T-helper 2 cell treated with Interferon-gamma antibody and Interleukin-4, amounts not matched to agents 5 μg/mL and 100 μg/mL, for 36 hours (primary cell): ENCODE data around the gene SH3BP4.
A peak's percentile ranks its signal among the peaks of the same experiment; 100 is the strongest.

Experiments used
- DNase-seq: peaks from one replicate; pipeline ENCODE4 v3.0.0; 2021; ENCODE audit warnings: low spot score
- H3K27ac Mint-ChIP-seq: one replicate; pipeline ENCODE4 v1.8.0; 2021; ENCODE audit warnings: mild to moderate bottlenecking, mixed read lengths
- H3K27me3 Mint-ChIP-seq: one replicate; pipeline ENCODE4 v1.8.0; 2021; ENCODE audit warnings: low read depth, mixed read lengths
- H3K36me3 Mint-ChIP-seq: one replicate; pipeline ENCODE4 v1.8.0; 2021; ENCODE audit warnings: low read depth, mixed read lengths
- H3K4me1 Mint-ChIP-seq: one replicate; pipeline ENCODE4 v1.8.0; 2021; ENCODE audit warnings: low read depth, mixed read lengths
- H3K4me3 Mint-ChIP-seq: one replicate; pipeline ENCODE4 v1.8.0; 2022; ENCODE audit warnings: mild to moderate bottlenecking, moderate library complexity, mixed read lengths
- H3K9me3 Mint-ChIP-seq: one replicate; pipeline ENCODE4 v1.8.0; 2021; ENCODE audit warnings: mixed read lengths

The SH3BP4 gene, protein sequence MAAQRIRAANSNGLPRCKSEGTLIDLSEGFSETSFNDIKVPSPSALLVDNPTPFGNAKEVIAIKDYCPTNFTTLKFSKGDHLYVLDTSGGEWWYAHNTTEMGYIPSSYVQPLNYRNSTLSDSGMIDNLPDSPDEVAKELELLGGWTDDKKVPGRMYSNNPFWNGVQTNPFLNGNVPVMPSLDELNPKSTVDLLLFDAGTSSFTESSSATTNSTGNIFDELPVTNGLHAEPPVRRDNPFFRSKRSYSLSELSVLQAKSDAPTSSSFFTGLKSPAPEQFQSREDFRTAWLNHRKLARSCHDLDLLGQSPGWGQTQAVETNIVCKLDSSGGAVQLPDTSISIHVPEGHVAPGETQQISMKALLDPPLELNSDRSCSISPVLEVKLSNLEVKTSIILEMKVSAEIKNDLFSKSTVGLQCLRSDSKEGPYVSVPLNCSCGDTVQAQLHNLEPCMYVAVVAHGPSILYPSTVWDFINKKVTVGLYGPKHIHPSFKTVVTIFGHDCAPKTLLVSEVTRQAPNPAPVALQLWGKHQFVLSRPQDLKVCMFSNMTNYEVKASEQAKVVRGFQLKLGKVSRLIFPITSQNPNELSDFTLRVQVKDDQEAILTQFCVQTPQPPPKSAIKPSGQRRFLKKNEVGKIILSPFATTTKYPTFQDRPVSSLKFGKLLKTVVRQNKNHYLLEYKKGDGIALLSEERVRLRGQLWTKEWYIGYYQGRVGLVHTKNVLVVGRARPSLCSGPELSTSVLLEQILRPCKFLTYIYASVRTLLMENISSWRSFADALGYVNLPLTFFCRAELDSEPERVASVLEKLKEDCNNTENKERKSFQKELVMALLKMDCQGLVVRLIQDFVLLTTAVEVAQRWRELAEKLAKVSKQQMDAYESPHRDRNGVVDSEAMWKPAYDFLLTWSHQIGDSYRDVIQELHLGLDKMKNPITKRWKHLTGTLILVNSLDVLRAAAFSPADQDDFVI

DNA sequence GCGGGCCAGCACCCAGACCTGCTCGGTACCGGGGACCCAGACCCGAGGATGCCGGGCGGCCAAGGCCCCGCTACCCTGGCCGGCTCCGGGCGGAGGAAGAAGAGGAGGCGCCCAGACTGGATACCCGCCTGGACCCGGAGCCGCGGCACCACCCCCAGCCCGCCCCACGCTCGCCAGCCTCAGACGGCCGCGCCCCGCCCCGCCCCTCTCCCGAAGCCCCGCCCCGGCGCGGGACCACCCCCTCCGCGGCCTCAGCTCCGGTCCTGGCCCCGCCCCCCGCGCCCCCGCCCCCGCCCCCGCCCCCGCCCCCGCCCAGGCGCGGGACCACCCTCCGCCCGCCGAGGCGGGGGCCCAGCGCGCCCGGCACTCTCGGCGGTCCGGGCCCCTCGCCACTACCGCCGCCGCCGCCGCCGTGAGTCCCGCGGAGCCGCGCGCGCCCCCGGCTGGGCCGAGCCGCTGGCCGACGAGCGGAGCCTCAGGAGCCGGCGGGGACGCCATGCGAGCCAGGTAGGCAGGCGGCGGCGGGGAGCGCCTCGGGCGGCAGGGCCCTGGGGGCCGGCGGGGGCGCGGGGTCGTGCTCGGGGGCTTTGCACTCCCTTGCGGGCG, at the start of gene SH3BP4:
Gene SH3BP4 (plus strand): TSS at position 354 of the 606 bp plus-strand sequence. CDS start 82,986 bp downstream, outside the sequence.
- Mint-ChIP-seq H3K4me1 (peaks cover 2% of the 10 kb centered on the region), H3K27ac (no peak within 1 kb of the TSS), H3K4me3 (peak within 1 kb of the TSS; percentile 73), H3K36me3 (no peaks in the 10 kb centered on the region), H3K9me3 (no peaks in the 10 kb centered on the region), H3K27me3 (peaks cover 73% of the 10 kb centered on the region)
- DNase-seq = peak; percentile 21

DNA sequence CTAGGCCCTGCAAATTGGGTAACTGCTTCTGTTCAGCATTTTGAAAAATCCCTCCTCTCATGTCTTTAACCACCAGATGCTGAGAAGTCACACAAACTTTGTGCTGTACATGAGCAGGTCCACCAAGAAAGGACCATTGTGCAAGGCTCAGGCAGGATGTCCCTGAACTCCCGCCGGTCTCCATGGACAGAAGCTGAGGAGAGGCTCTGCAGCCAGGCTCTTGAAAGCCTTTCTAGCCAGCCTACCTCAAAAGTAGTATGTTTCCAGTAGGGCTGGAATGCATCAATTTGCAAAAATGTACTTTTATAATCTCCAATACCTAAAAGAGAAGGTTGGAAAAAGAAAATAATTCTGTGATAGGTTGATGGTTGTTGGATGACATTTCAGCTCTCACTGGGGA, 47.0 kb upstream of the SH3BP4 start:
- Mint-ChIP-seq H3K27me3 (peaks cover 3% of the 10 kb centered on the region), H3K9me3 (no peaks in the 10 kb centered on the region), H3K27ac (no peak overlapping the region), H3K4me1 (no peaks in the 10 kb centered on the region), H3K4me3 (no peak overlapping the region), H3K36me3 (no peaks in the 10 kb centered on the region)
- DNase-seq = no peak

DNA sequence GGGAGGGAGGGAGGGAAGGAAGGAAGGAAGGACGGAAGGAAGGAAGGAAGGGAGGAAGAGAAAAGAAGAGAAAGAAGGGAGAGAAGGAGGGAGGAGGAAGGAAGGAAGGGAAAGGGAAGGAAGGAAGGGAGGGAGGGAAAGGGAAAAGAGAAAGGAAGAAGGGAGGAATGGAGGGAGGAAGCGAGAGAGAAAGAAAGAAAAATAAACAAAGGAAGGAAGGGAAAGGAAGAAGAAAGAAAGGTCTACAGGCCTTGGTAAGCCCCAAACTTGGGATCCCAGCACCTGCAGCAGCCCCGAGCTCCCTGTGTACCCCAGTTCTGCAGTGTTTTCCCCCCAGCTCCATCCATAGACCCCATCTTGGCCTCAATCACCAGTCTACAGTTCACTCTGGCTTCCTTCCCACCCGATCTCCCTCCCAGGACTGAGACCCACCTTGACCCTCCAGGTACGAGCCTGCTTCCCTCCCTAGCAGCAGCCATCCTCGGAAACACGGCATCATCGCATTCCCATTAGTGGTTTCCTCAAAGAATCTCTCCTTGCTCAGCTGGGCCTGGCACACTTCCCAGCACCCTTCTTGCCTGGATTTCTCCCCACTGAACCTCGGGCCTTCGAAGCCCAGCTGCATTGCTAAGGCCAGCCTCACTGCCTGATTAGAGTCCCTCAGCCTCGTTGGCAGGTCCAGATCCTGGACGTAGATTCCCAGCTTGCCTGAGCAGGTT, 46.1 kb upstream of the SH3BP4 start:
- Mint-ChIP-seq H3K4me3 (no peak overlapping the region), H3K27ac (no peak overlapping the region), H3K36me3 (no peaks in the 10 kb centered on the region), H3K9me3 (no peaks in the 10 kb centered on the region), H3K4me1 (no peaks in the 10 kb centered on the region), H3K27me3 (peaks cover 3% of the 10 kb centered on the region)
- no peak for DNase-seq

DNA sequence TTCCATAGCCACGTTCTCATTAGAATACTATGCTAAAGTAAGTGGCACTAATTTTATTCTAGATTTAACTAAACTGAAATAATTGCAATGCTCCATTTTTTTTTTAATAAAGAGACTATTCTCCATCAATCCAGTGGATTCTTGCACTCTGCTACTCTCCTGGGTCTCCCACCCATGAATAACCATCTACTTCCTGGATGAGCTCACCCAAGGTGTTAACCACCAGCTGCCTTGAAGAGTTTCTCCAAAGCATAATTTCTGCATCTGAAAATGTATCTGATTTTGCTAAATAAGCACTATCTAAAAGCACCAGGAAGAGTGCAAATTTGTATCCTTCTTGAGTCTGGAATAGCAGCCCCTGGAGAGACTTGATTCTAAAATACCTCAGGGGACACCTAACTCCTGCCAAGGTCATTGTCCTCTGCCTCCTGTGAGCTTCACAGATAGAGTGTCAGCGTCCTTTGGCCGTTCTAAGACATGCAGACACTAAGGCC, 41.6 kb upstream of the SH3BP4 start:
- Mint-ChIP-seq H3K4me3 (no peak overlapping the region), H3K27ac (no peak overlapping the region), H3K27me3 (no peaks in the 10 kb centered on the region), H3K36me3 (no peaks in the 10 kb centered on the region), H3K4me1 (no peaks in the 10 kb centered on the region), H3K9me3 (no peaks in the 10 kb centered on the region)
- no peak for DNase-seq

DNA sequence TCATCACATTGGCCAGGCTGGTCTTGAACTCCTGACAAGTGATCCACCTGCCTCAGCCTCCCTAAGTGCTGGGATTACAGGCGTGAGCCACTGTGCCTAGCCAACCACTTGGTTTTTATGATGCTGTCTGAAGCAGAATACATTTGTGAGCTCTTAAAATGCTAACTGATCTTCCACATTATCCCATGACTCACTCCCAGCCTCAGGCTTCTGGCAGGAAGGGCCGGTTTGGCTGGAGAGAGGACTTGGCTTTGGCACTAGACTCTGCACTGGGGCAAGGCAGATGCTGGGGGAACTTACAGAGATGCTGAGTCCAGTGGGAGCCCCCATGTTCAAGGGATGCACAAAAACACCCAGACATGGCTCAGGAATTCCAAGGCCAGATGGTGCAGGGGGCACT, 40.5 kb upstream of the SH3BP4 start:
- Mint-ChIP-seq H3K4me1 (no peaks in the 10 kb centered on the region), H3K4me3 (no peak overlapping the region), H3K27me3 (no peaks in the 10 kb centered on the region), H3K9me3 (no peaks in the 10 kb centered on the region), H3K27ac (no peak overlapping the region), H3K36me3 (no peaks in the 10 kb centered on the region)
- no peak for DNase-seq

DNA sequence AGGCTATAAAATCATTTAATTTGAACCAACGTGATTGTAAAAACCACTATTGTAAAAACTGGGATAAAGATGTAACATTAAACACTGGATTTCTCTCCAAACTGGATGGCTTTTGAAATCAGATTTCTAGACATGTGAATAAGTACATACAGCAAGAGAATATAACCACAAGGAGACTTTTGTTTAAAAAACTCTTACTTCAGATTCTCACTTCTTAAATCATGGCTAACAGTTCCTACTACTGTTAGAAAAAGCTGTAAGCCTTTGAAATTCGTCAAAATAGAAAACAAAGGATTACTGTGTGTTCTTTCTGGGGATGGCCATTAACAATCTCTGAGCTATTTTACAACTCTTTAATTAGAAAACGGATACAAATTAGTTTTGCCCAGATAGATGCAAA, 39.4 kb upstream of the SH3BP4 start:
- no peak overlapping the region for H3K27ac Mint-ChIP-seq
- DNase-seq = no peak
- no peaks in the 10 kb centered on the region for H3K4me1 Mint-ChIP-seq
- no peaks in the 10 kb centered on the region for H3K27me3 Mint-ChIP-seq
- H3K9me3 Mint-ChIP-seq = no peaks in the 10 kb centered on the region
- H3K36me3 Mint-ChIP-seq = no peaks in the 10 kb centered on the region
- no peak overlapping the region for H3K4me3 Mint-ChIP-seq

DNA sequence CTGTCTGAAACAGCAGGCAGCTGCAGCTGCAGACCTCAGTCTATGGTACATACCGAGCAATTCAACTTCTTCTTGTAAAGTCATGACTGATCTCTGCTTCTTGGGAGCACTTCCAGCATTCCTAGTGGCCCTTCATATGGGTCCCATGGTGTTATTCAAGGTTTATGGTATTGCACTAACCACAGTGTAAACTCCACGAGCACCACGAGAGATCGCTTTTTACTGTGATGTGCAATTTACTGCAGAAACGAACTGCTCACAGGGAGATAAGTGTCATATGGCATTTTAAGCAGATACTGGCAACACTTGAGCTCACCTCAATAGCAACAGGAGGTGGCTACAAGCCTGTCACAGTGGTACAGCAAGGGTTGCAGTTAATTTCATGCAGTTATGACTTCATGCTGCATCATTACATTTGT, 38.6 kb upstream of the SH3BP4 start:
- Mint-ChIP-seq H3K27me3 (no peaks in the 10 kb centered on the region), H3K27ac (no peak overlapping the region), H3K4me1 (no peaks in the 10 kb centered on the region), H3K36me3 (no peaks in the 10 kb centered on the region), H3K4me3 (no peak overlapping the region), H3K9me3 (no peaks in the 10 kb centered on the region)
- DNase-seq = no peak

DNA sequence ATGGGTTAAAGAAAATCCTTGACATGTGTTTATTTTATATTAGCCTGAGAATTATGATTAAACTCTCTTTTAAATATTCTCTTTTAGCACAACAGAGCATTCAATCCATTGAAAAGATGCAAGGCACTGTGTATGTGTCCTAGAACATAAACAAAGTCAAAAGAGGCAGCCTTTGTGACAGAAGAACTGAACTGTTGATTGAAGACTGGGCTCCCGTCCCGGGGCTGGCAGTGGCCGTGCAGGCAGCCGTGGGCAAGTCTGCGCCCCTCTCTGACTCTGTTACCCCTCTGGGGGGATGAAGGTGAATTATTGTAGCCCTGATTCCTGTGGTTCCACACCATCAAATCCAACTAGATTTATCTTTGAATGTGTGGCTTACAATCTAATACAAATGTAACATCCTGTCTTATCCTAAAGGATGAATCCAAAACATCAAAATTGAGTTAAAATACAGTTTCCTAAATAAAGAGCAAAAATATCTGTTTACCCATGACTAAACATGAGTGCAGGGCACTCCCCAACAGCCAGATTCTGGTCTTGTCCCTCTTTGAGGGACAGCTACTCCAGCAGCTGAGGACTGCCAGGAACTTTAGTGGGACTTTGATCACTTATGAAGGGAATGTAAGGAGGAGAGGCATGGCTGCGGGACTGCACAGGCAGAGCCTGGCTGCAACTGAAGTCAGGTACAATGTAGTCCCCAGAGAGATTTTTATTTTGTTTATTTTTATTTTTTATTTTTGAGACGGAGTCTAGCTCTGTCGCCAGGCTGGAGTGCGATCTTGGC, 37.3 kb upstream of the SH3BP4 start:
- H3K4me3 Mint-ChIP-seq = no peak overlapping the region
- H3K4me1 Mint-ChIP-seq = no peaks in the 10 kb centered on the region
- DNase-seq = no peak
- H3K36me3 Mint-ChIP-seq = no peaks in the 10 kb centered on the region
- H3K27me3 Mint-ChIP-seq = peaks cover 3% of the 10 kb centered on the region
- no peaks in the 10 kb centered on the region for H3K9me3 Mint-ChIP-seq
- H3K27ac Mint-ChIP-seq = no peak overlapping the region

DNA sequence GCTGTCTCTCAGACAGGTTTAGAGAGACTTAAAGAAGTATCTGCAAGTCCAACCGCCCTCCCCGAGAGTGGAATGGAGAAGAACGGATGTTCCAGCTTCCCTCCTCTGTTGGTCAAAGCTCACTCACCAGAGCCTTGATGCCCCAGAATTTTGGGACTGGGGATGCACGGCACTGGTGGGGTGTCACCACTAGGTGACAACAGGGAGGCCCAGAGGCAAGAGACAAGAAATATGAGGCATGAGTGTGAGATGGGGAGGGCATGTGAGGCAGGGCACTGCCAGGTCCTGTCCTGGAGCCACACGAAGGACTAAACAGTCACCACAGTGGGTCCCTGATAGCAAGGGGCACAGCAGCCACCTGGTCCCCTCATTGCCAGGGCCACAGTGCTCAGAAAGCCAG, 35.1 kb upstream of the SH3BP4 start:
- Mint-ChIP-seq H3K36me3 (no peaks in the 10 kb centered on the region), H3K4me1 (no peaks in the 10 kb centered on the region), H3K27ac (no peak overlapping the region), H3K4me3 (no peak overlapping the region), H3K9me3 (no peaks in the 10 kb centered on the region), H3K27me3 (peaks cover 5% of the 10 kb centered on the region)
- DNase-seq = no peak

DNA sequence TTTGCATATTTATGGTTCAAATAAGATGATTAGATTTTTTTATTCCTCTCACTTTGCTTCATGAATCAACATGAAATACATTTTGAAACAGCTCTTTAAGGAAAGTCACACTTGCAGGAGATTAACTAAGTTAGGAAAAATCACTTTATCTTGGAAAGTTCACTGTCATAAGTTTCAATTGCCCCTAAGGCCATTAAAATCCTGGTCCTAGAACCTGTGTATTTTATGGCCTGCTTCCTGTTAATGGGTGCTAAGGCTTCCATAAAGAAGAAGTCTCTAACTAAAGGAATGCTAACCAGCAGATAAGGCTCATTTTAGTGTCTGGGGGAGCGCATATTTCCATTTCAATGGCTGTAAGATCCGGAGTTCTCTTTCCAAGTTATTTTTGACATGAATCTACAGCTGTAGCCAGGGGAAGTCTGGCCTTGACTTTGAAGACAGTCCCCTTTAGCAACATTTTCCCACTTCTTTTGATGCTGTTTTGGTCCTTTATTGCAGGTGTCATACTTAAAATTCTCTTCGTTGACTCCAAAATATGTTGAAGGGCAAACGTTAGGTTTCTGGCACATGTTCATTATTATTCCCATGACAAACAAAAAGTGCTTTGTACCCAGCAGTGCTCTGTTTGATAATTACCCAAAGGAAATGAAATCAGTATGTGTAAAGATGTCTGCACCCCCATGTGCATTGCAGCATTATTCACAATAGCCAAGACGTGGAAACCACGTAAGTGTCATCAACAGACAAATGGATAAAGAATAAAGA, 34.4 kb upstream of the SH3BP4 start:
- Mint-ChIP-seq H3K4me1 (no peaks in the 10 kb centered on the region), H3K27me3 (peaks cover 5% of the 10 kb centered on the region), H3K36me3 (no peaks in the 10 kb centered on the region)

DNA sequence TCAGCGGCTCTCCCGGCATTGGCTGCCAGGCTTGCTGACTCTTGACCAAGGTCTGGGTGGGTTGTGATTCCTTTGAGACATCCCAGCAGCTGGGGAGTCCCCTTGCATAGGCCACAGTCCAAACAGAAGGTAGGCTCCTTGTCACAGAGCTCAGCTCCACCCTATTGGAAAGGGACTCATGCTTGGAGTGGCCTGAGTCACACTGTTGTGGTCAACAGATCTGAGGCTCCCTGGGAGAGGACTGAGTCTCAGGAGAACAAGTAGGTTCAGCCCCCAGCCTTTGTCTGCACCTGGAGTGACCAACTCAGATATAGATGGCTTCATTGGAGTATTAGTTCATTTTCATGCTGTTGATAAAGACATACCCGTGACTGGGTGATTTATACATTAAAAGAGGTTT, 32.1 kb upstream of the SH3BP4 start:
- Mint-ChIP-seq H3K9me3 (no peaks in the 10 kb centered on the region), H3K4me3 (no peak overlapping the region), H3K36me3 (no peaks in the 10 kb centered on the region), H3K27ac (no peak overlapping the region), H3K4me1 (no peaks in the 10 kb centered on the region), H3K27me3 (peaks cover 5% of the 10 kb centered on the region)
- no peak for DNase-seq

More for the DNA sequence above, 34.4 kb upstream of the SH3BP4 start:
- H3K9me3 Mint-ChIP-seq = no peaks in the 10 kb centered on the region
- no peak overlapping the region for H3K4me3 Mint-ChIP-seq
- no peak overlapping the region for H3K27ac Mint-ChIP-seq
- no peak for DNase-seq

DNA sequence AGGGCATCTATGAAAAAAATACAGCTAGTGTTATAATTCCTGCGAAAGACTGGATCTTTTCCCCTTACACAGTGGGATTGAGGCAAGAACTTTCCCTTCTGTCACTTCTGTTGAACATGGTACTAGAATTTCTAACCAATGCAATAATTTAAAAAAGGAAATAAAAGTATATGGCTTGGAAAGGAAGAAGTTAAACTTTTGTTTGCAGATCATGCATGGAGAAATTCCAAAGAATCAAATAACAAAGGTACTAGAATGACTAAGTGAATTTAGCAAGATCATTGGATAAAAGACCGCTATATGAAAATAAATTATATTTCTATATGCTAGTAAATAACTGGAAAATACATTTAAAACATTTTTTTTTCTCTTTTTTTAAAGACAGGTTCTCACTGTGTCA, 31.0 kb upstream of the SH3BP4 start:
- H3K9me3 Mint-ChIP-seq = no peaks in the 10 kb centered on the region
- no peaks in the 10 kb centered on the region for H3K4me1 Mint-ChIP-seq
- no peak overlapping the region for H3K27ac Mint-ChIP-seq
- no peak overlapping the region for H3K4me3 Mint-ChIP-seq
- H3K27me3 Mint-ChIP-seq = peaks cover 5% of the 10 kb centered on the region
- no peak for DNase-seq
- no peaks in the 10 kb centered on the region for H3K36me3 Mint-ChIP-seq
